PC-9 (cell line): ENCODE measurements around the gene KRTAP3-1. TPM values are rescaled to one million over a fixed set of nuclear protein-coding genes. Genes with fewer than 3 reads are reported as not detected.
"Not testable (repeated sequence)": the region's sequence is repeated elsewhere in the genome, so short reads cannot be mapped to it uniquely, and the experiment has no call there.

Source experiments
- Bru-seq: library from RNA; stranded (reverse); fragments of 400-500 nt; gene quantifications from one replicate; lab custom pipeline; 2021; lab: Mats Ljungman, UMichigan
- BruChase-seq, 2 experiments: library from RNA; stranded (reverse); fragments of 400-500 nt; gene quantifications; one replicate each; lab custom pipeline; 2021; lab: Mats Ljungman, UMichigan
- BruUV-seq: library from RNA; stranded (reverse); fragments of 400-500 nt; replicated peaks from 2 replicates; lab custom pipeline; 2021; lab: Mats Ljungman, UMichigan
- CTCF ChIA-PET: fragments of 300-600 bp; sonication (Branson Sonifier 250); formaldehyde crosslinking; loops from one replicate; lab custom pipeline; 2022; ENCODE audit warnings: antibody characterized with exemption; lab: Charles Lee
- POLR2A ChIA-PET: fragments of 300-600 bp; sonication (Branson Sonifier 250); formaldehyde crosslinking; loops from one replicate; lab custom pipeline; 2022; ENCODE audit warnings: antibody characterized with exemption; ENCODE audit not compliant: unreplicated experiment; lab: Charles Lee
- DNase-seq, 2 experiments: peaks; one replicate each; pipeline versions ENCODE4 v3.0.0 to v3.0.0-alpha.2; 2015 to 2022; ENCODE audit warnings: mixed read lengths in 1 of 2
- H2AFZ ChIP-seq: fragments of 200-600 bp; sonication (generic); 2 replicates; pipeline ENCODE4 v1.8.1; 2017; ENCODE audit warnings: antibody characterized with exemption
- H3F3A ChIP-seq: fragments of 200-600 bp; sonication (generic); 2 replicates; pipeline ENCODE4 v1.8.1; 2017; ENCODE audit warnings: antibody characterized with exemption, mild to moderate bottlenecking, low read depth; ENCODE audit not compliant: insufficient read depth
- H3K27ac ChIP-seq: fragments of 200-600 bp; sonication (generic); 2 replicates; pipeline ENCODE4 v1.6.1; 2016; ENCODE audit warnings: mixed run types
- H3K27me3 ChIP-seq: fragments of 200-600 bp; sonication (generic); 2 replicates; pipeline ENCODE4 v1.6.1; 2016; ENCODE audit warnings: low read depth, mixed run types; ENCODE audit not compliant: insufficient read depth
- H3K36me3 ChIP-seq: fragments of 200-600 bp; sonication (generic); 2 replicates; pipeline ENCODE4 v1.6.1; 2016; ENCODE audit warnings: low read depth, mixed run types
- H3K4me1 ChIP-seq: fragments of 200-600 bp; sonication (generic); replicated peaks from 2 replicates; pipeline ENCODE4 v1.6.1; 2016; ENCODE audit warnings: mixed run types; ENCODE audit not compliant: insufficient read depth
- H3K4me2 ChIP-seq: fragments of 200-600 bp; sonication (generic); 2 replicates; pipeline ENCODE4 v1.6.1; 2017; ENCODE audit warnings: mixed run types
- H3K4me3 ChIP-seq: fragments of 200-600 bp; sonication (generic); 2 replicates; pipeline ENCODE4 v1.6.1; 2016; ENCODE audit warnings: mixed run types
- H3K79me2 ChIP-seq: fragments of 200-600 bp; sonication (generic); 2 replicates; pipeline ENCODE4 v1.6.1; 2017; ENCODE audit warnings: low read depth, mixed run types
- H3K9me2 ChIP-seq: fragments of 200-600 bp; sonication (generic); 2 replicates; pipeline ENCODE4 v1.8.1; 2017; ENCODE audit warnings: mild to moderate bottlenecking; ENCODE audit not compliant: insufficient read depth
- H3K9me3 ChIP-seq: fragments of 200-600 bp; sonication (generic); 2 replicates; pipeline ENCODE4 v1.8.1; 2016; ENCODE audit warnings: low read depth; ENCODE audit not compliant: insufficient read depth
- H4K20me1 ChIP-seq: fragments of 200-600 bp; sonication (generic); 2 replicates; pipeline ENCODE4 v1.8.1; 2017; ENCODE audit not compliant: insufficient read depth
- CTCF ChIP-seq: fragments of 200-600 bp; sonication (generic); conservative IDR thresholded peaks from 2 replicates; pipeline ENCODE4 v1.6.1; 2017; ENCODE audit warnings: mixed run types, antibody characterized with exemption, mild to moderate bottlenecking, moderate library complexity
- EZH2 ChIP-seq: fragments of 200-600 bp; sonication (generic); IDR thresholded peaks from 2 replicates; pipeline ENCODE4 v1.8.0; 2017; ENCODE audit warnings: antibody characterized with exemption, low read depth
- intact Hi-C: fragments of 100-400 bp; cut with micrococcal nuclease; formaldehyde crosslinking; loops from one replicate; pipeline ENCODE4 v1.10.0; 2022; ENCODE audit not compliant: unreplicated experiment
- long read RNA-seq: library from polyadenylated mRNA; stranded (forward); transcript quantifications from one replicate; pipeline ENCODE4 v2.0.0, GENCODE V29; 2022
- total RNA-seq: library from RNA; stranded (reverse); gene quantifications from 2 replicates; pipeline ENCODE4 v1.2.3, GENCODE V29; 2021

The KRTAP3-1 gene
- total RNA-seq (not detected in 2 replicates), Bru-seq, nascent RNA (not detected), BruChase-seq, experiment 1, labeled RNA remaining after a 2-hour chase (not detected), BruChase-seq, experiment 2, labeled RNA remaining after a 6-hour chase (not detected)
- long read RNA-seq, result 0 reads

- Histone ChIP-seq H3K27me3 (no peaks in the 10 kb centered on the region), H3K4me1 (peaks cover 51% of the 10 kb centered on the region), H3K27ac (peak within 1 kb of the TSS; percentile 59), H4K20me1 (no peaks in the 10 kb centered on the region), H3K79me2 (no peaks in the 10 kb centered on the region), H3K36me3 (no peaks in the 10 kb centered on the region), H3F3A (peaks cover 39% of the 10 kb centered on the region), H3K9me2 (no peaks in the 10 kb centered on the region), H2AFZ (no peak within 1 kb of the TSS), H3K4me2 (peak within 1 kb of the TSS; percentile 34), H3K4me3 (no peak within 1 kb of the TSS), H3K9me3 (no peaks in the 10 kb centered on the region; the same call in 1 of the 2 replicates)
- CTCF ChIA-PET, result no interaction called here
- no peak for DNase-seq
- BruUV-seq, result no TSS peak
- intact Hi-C loops, result no loop called here
- POLR2A ChIA-PET, result interaction anchor here (1.0 kb wide), 1 partner anchor 486 kb away, joined by 8 read pairs; no protein-coding TSS in a partner anchor
- TF ChIP-seq CTCF (no peak), EZH2 (no peak)
Measured at GRCh38 chr17:41008811-41009210, at the start of gene KRTAP3-1. Gene KRTAP3-1, minus strand, starts transcription at chr17:41009128. Its CDS starts 54 bp downstream, at chr17:41009074.

GRCh38 chr17:41057547-41057946 lies 48.6 kb upstream of the KRTAP3-1 start:
- no peaks in the 10 kb centered on the region for H3K9me2 ChIP-seq
- no TSS peak for BruUV-seq
- DNase-seq, result no peak
- TF ChIP-seq CTCF (no peak), EZH2 (no peak)
- POLR2A ChIA-PET, result no interaction called here
- no peak overlapping the region for H3K4me3 ChIP-seq
- intact Hi-C loops, result no loop called here
- no peaks in the 10 kb centered on the region for H3K79me2 ChIP-seq
- peaks cover 42% of the 10 kb centered on the region for H3K4me1 ChIP-seq
- no peaks in the 10 kb centered on the region for H3K27me3 ChIP-seq
- no peak overlapping the region for H2AFZ ChIP-seq
- H4K20me1 ChIP-seq, result no peaks in the 10 kb centered on the region
- peaks cover 9% of the 10 kb centered on the region; the same call in 1 of the 2 replicates for H3K9me3 ChIP-seq
- no peak overlapping the region for H3K4me2 ChIP-seq
- H3K36me3 ChIP-seq, result 0 out of 2 replicates have a peak, but pooled peaks cover 5% of the 10 kb centered on the region
- H3K27ac ChIP-seq, result no peak overlapping the region
- CTCF ChIA-PET, result interaction anchor here (0.6 kb wide), 1 partner anchor 97 kb away, joined by 4 read pairs; no protein-coding TSS in a partner anchor
- H3F3A ChIP-seq, result peaks cover 26% of the 10 kb centered on the region

GRCh38 chr17:41055130-41055529 lies 46.2 kb upstream of the KRTAP3-1 start, which contains the start of gene KRTAP2-2:
Gene KRTAP2-2, minus strand, starts transcription at chr17:41055230. Its CDS starts 19 bp downstream, at chr17:41055211.
- CTCF ChIA-PET, H3K4me3 ChIP-seq, H2AFZ ChIP-seq, H3K27me3 ChIP-seq, H3K79me2 ChIP-seq, H3K27ac ChIP-seq, H3K9me3 ChIP-seq, DNase-seq, H3K4me2 ChIP-seq, H3K36me3 ChIP-seq, H4K20me1 ChIP-seq, BruUV-seq, H3K9me2 ChIP-seq, POLR2A ChIA-PET, intact Hi-C loops: not testable (repeated sequence)
- H3K4me1 ChIP-seq, result peaks cover 24% of the 10 kb centered on the region
- H3F3A ChIP-seq, result peaks cover 18% of the 10 kb centered on the region

- H3K36me3 ChIP-seq, CTCF ChIA-PET, DNase-seq, H3K79me2 ChIP-seq, POLR2A ChIA-PET, H3K27me3 ChIP-seq, H2AFZ ChIP-seq, H3K9me2 ChIP-seq, intact Hi-C loops, H3K9me3 ChIP-seq, H3K4me2 ChIP-seq, H3K27ac ChIP-seq, BruUV-seq, H3K4me3 ChIP-seq, H4K20me1 ChIP-seq: not testable (repeated sequence)
- H3F3A ChIP-seq, result peaks cover 21% of the 10 kb centered on the region
- peaks cover 27% of the 10 kb centered on the region for H3K4me1 ChIP-seq
Measured at GRCh38 chr17:41054556-41054955, 45.6 kb upstream of the KRTAP3-1 start.
